HEK293T (cell line): Measurements from ENCODE around the gene COPZ1.
A peak's percentile ranks its signal among the peaks of the same experiment; 100 is the strongest.

Experiments used
- CTCF ChIA-PET: fragments of 350-600 bp; formaldehyde crosslinking; extraction: SDS; loops from one replicate; lab custom pipeline; 2021; ENCODE audit warnings: antibody characterized with exemption, inconsistent platforms; lab: Yijun Ruan, JAX
- POLR2A ChIA-PET: fragments of 350-600 bp; formaldehyde crosslinking; extraction: SDS; loops from one replicate; lab custom pipeline; 2020; ENCODE audit warnings: antibody characterized with exemption, inconsistent platforms; lab: Yijun Ruan, JAX
- DNase-seq: peaks from one replicate; pipeline ENCODE4 v3.0.0; 2012; ENCODE audit warnings: mixed read lengths; ENCODE audit errors: extremely low spot score
- ARNT ChIP-seq: fragments of 450-650 bp; IDR thresholded peaks from 2 replicates; pipeline ENCODE4 v1.6.1; 2017; ENCODE audit warnings: mild to moderate bottlenecking
- BHLHE40 ChIP-seq: fragments of 450-650 bp; IDR thresholded peaks from 2 replicates; pipeline ENCODE4 v1.6.1; 2016; ENCODE audit warnings: mild to moderate bottlenecking, moderate library complexity, borderline replicate concordance
- CTBP1 ChIP-seq: fragments of 450-650 bp; IDR thresholded peaks from 2 replicates; pipeline ENCODE4 v1.6.1; 2016; ENCODE audit warnings: borderline replicate concordance
- ELF4 ChIP-seq: fragments of 450-650 bp; IDR thresholded peaks from 2 replicates; pipeline ENCODE4 v1.6.1; 2017; ENCODE audit warnings: antibody characterized with exemption
- FOXA1 ChIP-seq: fragments of 450-650 bp; IDR thresholded peaks from 2 replicates; pipeline ENCODE4 v1.6.1; 2016; ENCODE audit warnings: mild to moderate bottlenecking
- FOXK2 ChIP-seq: fragments of 450-650 bp; IDR thresholded peaks from 2 replicates; pipeline ENCODE4 v1.6.1; 2016; ENCODE audit warnings: mild to moderate bottlenecking
- FOXM1 ChIP-seq: fragments of 450-650 bp; IDR thresholded peaks from 2 replicates; pipeline ENCODE4 v1.6.1; 2017; ENCODE audit warnings: mild to moderate bottlenecking, borderline replicate concordance
- HDGF ChIP-seq: fragments of 450-650 bp; IDR thresholded peaks from 2 replicates; pipeline ENCODE4 v1.6.1; 2017; ENCODE audit warnings: antibody characterized with exemption, borderline replicate concordance
- L3MBTL2 ChIP-seq: fragments of 450-650 bp; conservative IDR thresholded peaks from 2 replicates; pipeline ENCODE4 v1.6.1; 2016; ENCODE audit warnings: mild to moderate bottlenecking
- LEF1 ChIP-seq: fragments of 450-650 bp; IDR thresholded peaks from 2 replicates; pipeline ENCODE4 v1.6.1; 2017; ENCODE audit warnings: mild to moderate bottlenecking, borderline replicate concordance
- NFRKB ChIP-seq: fragments of 450-650 bp; IDR thresholded peaks from 2 replicates; pipeline ENCODE4 v1.6.1; 2016; ENCODE audit warnings: mild to moderate bottlenecking, moderate library complexity
- PKNOX1 ChIP-seq: fragments of 450-650 bp; IDR thresholded peaks from 2 replicates; pipeline ENCODE4 v1.6.1; 2016
- SP1 ChIP-seq: fragments of 450-650 bp; IDR thresholded peaks from 2 replicates; pipeline ENCODE4 v1.6.1; 2017
- SUZ12 ChIP-seq: fragments of 450-650 bp; IDR thresholded peaks from 2 replicates; pipeline ENCODE4 v1.6.1; 2016; ENCODE audit warnings: mild to moderate bottlenecking
- TARDBP ChIP-seq: fragments of 450-650 bp; IDR thresholded peaks from 2 replicates; pipeline ENCODE4 v1.6.1; 2016
- ZNF384 ChIP-seq: fragments of 450-650 bp; IDR thresholded peaks from 2 replicates; pipeline ENCODE4 v1.6.1; 2016

The COPZ1 gene

DNA sequence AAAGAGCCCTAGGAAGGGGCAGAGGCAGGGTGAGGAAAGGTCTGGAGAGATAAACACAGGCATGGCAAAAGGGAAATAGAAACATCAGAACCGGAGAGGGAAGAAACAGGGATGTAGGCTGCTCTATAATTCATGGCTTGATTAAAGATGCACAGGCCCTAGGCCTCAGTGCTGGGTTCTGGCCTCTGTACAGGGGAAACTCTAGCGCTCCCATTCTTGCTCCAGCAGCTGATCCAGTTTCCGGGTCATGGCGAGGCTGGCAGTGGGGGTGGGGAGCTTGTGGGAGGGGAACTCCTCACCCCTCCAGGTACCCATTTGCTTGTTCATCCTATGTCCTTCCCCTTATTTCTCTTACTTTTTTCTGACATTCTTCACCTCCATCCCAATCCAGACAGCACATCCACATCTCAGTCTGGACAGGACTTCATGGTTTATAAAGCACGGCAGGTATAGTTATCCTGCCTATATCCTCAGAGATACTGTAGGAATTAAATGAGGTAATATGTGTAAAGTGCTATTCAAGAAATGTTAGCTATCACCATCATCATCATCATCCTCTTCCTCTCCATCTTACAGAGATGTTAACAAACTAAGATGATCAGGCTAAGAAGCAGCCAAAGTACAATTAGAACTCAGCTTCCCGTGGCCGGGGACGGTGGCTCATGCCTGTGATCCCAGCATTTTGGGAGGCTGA, 47.3 kb downstream of the COPZ1 start:
- POLR2A ChIA-PET = no interaction called here

DNA sequence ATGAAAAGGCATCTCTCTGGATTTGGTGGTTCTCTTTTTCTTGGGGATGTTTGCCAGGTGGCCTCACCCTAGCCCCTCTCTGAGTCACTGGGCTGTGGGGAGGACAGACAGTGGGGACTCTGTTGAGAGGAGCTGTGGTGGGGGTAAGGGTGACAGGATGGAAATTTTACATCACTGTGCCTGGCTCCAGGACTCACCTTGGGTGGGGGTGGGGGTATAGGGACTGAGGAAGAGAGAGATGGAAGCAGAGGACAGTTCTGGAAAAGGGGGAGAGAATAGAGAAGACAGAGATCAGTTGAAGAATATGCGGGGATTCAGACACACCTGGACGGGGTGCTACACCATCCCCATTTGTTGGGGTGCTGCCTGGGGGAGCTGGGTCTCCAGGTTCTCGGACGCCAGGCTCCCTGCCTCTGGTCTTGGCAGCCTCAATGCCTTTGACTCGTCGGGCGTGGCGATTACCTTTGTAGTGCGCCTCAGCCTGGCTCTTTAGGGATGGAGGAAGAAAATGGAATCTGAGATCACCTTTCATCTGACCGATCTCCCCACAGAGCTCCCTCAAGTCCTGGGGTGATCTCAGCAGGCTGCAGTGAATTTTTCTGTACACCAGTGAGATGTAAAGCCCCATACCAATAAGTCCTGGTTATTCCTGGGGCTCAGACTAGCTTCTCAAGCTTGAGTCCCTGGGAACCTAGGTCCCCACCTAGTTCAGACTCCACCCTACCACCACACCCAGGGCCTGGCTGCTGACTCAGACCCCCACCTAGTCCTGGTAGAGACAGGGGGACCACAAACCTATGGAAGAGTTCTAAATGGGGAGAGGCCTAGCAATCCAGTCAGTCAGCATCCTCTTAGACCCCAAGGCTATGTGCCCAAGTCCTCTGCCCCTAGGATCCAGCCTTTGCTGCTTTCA, 49.0 kb downstream of the COPZ1 start:
- DNase-seq = no peak
- ChIA-PET CTCF (no interaction called here), POLR2A (interaction anchor here (1.8 kb wide), 1 partner anchor 94 kb away, joined by 6 read pairs; the partner anchor contains the start of gene CBX5)
- TF ChIP-seq SP1 (no peak), ELF4 (no peak), HDGF (no peak), L3MBTL2 (no peak), NFRKB (no peak), ZNF384 (no peak), PKNOX1 (no peak), FOXM1 (no peak), CTBP1 (no peak), SUZ12 (no peak)

More for the DNA sequence above, 47.3 kb downstream of the COPZ1 start:
- CTCF ChIA-PET = interaction anchor here (0.6 to 0.7 kb wide), 2 partner anchors 16 to 37 kb away, joined by 3 read pairs; no protein-coding TSS in a partner anchor
- DNase-seq = no peak
- TF ChIP-seq CTBP1 (no peak), L3MBTL2 (no peak), FOXK2 (no peak), ARNT (no peak), SP1 (no peak), PKNOX1 (no peak), TARDBP (no peak), NFRKB (no peak), FOXA1 (no peak), LEF1 (no peak), SUZ12 (no peak), FOXM1 (no peak), ELF4 (no peak), BHLHE40 (no peak), ZNF384 (no peak), HDGF (no peak)

DNA sequence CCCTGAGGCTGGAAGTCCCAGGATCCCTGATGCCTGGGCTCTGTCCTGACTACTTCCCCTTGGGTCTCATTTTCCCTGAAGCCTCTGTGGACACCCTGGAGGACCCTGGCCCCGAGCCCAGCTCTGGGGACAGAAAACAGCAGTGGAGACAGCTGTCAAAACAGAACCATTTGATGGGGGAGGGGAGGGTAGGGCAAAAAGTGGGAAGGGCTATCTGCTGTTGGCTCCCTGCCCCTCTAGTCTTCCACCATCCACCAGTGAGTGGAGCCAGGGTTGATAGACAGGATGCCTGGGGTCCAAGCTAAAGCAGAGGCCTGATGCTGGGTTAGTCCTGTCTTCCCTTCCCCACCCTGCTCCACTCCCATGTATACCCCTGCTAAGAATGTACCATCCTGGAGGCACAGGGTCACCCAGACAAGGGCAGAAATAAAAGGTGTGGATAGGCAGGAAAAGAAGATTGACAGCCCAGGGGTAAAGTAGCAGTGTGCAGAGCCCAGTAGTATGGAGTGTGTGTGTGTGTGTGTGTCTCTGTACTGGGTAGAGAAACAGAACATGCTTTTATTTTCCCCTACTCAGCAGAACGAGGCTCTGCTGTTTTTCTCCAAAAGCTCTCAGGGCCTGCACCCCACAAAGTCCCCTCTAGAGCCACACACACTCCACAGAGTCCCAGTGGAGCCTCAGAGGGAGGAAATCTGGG, 49.8 kb downstream of the COPZ1 start:
- no peak for DNase-seq
- ChIA-PET CTCF (no interaction called here), POLR2A (interaction anchor here (1.8 kb wide), 1 partner anchor 95 kb away, joined by 6 read pairs; the partner anchor contains the start of gene CBX5)
- TF ChIP-seq PKNOX1 (peak; percentile 44), CTBP1 (no peak)

- no peak for TF ChIP-seq FOXK2
- CTCF ChIA-PET = no interaction called here
- POLR2A ChIA-PET = interaction anchor here (1.8 kb wide), 1 partner anchor 95 kb away, joined by 6 read pairs; the partner anchor contains the start of gene CBX5
- no peak for DNase-seq
These were observed 50.3 kb downstream of the COPZ1 start for GRCh38 chr12:54375259-54375579.

DNA sequence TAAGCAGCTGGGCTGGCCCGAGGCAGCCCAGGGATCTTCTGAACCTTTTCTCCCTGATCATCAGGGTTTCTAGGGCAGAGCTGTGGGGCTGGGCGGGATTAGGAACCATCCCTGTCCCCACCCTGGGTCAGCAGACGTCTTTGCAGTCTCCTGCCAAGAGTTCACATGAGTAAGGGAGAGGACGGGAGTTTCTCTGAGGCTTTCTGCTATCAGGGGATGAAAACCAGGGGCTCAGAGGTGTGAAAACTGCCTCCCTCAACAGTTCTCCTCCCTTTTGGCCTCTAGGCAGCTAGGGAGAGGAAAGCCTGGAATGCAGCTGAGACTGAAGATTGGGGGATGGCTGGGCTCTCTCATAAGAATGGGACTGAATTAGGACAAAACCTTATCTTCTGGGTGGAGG, 51.7 kb downstream of the COPZ1 start:
- POLR2A ChIA-PET = no interaction called here
- CTCF ChIA-PET = no interaction called here
- no peak for DNase-seq
- TF ChIP-seq HDGF (no peak), TARDBP (no peak), NFRKB (no peak), PKNOX1 (no peak), L3MBTL2 (no peak), SUZ12 (no peak), FOXM1 (no peak), ARNT (no peak), FOXA1 (no peak), SP1 (no peak), CTBP1 (no peak), BHLHE40 (no peak), ELF4 (no peak), LEF1 (no peak)
